Medulla oblongata (tissue), 1 donor: Measurements from ENCODE around the gene GNG12.
"Not testable (repeated sequence)": the region's sequence is repeated elsewhere in the genome, so short reads cannot be mapped to it uniquely, and the experiment has no call there.

Experiments
- DNase-seq: peaks from one replicate; pipeline ENCODE4 v3.0.0-alpha.2; 2015; ENCODE audit errors: extremely low spot score

GNG12 gene

DNA sequence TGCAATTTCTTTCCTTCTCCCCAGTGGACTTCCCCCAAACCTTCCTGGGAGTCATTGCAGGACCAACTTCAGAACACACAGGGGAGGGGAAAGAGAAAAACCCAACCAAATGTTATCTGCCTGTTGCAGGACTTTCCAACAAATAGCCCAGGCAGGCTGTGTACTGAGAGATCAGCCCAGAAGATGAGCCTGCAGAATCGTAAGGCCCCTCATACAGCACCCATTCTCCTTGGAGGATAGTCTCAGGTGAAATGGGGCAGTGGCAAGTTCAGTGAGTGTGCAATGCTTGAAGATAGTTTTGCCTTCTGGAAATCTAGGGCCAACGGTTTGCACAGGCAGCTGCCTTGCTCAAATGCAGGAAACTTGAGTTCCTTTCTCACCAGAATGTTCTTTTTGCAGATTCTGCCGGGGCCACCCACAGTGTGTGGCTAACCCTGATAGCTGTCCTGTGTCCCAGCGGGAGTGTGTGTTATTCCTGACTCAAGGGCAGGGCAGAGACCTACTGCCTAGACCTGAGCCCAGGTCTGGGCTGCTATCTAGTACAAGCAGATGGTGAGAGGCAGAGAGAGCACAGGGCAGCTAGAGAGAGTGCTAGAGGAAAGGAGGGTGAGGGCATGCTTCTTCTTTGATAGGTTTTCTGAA lies 99.5 kb downstream of the GNG12 start:
- DNase-seq = no peak

DNA sequence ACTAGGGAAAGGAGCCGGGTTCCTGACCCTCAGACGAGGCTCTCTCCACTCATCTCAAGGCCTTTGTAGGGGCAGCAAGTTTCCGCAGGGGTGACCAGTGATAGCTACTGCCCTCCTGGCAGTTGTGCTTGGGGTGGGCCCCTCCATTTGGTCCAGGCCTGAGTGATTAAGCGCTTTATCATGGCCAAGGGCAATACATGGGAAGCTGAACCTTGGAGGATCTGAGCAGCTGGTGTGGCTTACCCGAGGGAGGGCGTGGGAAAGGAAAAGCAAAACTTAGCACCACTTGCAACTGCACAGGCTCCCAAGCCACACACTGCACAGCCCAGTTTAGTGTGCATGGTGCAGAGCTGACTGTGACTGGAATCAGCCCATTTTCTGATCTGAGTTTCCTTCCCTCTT lies 100.5 kb downstream of the GNG12 start:
- DNase-seq = no peak

DNA sequence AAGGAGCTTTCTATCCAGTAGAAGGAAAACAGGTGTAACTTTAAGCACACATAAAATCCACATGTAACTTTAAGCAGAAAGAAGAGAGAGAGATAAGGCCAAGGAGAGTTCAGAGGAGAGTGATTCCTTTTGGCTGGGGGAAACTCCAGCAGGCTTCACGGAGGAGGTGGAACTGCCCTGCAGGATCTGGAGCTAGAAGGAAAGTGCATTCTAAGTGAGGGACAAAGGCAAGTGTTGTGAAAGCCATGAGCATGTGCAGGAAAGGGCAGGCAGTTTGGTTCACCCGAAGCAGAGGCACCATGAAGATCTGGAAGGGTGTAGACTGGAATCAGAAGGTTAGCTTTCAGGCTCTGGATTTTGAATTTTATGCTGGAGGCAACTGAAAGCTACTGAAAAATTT lies 101.9 kb downstream of the GNG12 start:
- DNase-seq = no peak

DNA sequence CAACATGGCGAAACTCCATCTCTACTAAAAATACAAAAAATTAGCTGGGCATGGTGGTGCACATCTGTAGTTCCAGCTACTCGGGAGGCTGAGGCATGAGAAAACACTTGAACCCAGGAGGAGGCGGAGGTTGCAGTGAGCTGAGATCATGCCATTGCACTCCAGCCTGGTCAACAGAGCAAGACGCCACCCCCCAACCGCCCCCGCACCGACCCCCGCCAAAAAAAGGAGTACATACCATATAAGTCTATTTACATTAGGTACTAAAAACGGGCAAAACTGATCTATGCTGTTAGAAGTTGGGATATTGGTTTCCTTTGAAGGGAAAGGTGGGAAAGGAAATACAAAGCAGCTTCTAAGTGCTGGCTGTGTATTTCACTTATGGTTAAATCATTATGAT lies 103.0 kb downstream of the GNG12 start:
- not testable (repeated sequence) for DNase-seq

DNA sequence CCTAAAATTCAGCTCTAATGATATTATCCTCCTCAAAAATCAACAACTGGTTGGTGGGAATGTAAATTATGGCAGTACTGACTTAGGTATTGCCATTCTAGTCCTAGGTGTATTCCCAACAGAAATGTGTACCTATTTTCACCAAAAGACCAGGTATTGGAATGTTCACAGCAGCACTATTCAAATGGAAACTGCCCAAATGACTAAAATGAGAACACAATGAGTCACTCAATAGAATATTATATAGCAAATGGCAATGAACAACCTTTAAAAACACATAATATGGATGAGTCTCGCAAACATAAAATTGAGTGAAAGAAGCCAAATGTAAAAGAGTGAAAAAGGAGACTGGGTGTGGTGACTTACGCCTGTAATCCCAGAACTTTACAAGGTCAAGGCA lies 103.4 kb downstream of the GNG12 start:
- no peak for DNase-seq

DNA sequence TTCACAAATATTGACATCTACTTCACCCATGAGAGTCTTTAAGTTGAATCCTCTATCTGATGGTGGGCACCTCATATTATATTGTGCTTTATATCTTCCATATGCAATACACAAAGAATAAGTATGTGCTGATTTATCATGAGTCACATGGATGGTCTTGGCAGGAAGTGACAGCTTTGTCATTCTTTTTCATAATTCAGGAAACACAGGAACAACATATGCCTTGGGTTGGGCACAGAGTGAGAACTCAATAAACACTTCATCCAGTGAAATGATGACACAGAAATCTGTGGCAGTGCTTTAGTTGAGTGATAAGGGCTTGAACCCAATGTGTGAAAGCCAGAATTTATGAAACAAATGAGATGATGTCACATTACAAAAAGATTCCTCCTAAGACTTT lies 107.0 kb downstream of the GNG12 start:
- DNase-seq = no peak

DNA sequence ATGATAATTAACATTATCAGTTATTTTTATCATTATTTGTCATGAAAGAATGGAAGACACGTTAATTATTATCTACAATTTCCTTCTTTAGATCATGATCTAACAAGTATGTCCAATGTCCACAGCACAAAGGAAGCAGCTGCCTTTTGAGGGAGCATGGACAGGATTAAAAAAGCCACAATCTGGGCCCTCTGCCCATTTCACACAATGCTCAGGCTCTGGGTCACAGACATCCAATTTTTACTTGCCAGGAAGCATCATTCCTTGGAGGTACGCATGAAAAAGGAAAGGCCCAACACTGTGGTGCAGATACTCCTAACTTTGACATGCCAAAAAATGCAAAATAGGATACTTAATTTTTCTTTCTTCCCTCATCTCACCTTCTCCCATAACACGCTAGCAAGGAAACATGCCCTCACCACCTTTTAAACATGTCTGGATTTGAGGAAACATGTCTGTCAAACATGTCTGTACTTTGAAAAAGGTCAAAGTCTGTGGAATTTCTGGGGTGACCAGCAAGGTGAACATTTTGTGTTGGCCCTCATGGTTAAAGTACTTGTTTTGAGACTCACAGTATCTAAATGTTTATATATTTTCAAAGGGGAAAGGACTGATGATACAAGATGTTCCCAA lies 108.2 kb downstream of the GNG12 start:
- DNase-seq = peak; percentile 54

DNA sequence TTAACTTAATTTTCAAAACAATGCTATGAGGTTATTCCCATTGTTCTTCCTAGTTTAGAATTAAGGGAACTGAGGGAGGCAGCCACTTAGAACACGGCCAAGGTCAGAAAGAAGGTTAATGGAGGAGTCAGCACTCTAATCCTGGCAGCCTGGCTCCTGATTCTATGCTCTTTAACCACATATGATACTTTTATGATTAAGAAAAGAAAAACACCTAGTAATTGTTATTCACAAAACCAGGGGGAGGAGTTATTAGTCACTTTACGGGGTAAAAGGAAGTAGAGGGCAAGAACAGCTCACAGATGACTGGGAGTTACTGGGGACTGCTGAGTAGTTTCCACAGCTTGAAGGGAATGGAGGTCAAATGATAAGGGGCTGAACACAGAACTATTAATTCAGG lies 109.6 kb downstream of the GNG12 start:
- no peak for DNase-seq

DNA sequence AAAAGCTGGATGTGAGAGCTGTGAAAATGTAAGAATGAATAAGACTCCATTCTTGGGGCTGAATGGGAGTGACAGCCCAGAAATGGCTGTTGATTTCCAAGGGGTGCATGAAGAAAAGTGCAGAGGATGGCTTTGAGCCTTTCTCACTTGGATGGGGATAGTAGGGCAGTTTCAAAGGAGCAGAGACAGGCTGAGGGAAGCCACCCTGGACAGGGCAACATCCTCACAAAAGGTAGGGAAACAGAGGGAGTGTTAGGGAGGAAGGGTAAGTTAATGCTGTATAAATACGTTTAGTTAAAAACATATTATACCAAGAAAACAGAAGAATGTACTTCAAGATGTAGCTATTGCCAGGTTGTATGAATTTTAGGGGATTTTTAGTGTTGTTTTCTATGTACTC lies 110.1 kb downstream of the GNG12 start:
- DNase-seq = no peak

DNA sequence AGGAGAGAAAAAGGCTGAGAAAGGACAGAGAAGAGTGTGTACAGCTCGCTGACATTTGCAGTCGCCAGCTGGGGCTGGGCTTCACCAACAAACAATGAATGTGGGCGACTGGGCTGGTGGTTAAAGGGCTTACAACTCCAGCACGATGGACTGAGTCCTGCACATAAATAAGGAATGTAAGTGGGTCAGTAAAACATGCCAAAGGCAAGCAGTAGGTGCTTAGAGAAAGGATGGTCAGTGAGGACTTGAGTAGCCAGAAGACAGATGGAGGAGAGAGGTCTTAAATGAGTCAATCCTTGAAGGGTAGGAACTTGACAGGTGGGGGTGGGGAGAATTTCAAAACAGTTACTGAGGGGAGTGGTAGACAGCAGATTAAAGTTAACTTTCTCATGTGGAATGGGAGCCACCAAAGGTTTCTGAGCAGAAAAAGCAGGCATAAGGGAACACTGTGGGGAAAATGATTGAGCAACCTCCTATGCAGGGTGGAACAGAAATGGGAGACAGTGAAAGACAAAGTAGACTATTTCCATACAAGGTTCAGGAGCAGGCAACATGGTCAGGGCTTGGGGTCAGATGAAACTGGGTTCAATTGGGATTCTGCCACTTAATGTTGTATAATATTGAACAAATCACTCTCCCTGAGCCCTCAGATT lies 110.8 kb downstream of the GNG12 start:
- no peak for DNase-seq

DNA sequence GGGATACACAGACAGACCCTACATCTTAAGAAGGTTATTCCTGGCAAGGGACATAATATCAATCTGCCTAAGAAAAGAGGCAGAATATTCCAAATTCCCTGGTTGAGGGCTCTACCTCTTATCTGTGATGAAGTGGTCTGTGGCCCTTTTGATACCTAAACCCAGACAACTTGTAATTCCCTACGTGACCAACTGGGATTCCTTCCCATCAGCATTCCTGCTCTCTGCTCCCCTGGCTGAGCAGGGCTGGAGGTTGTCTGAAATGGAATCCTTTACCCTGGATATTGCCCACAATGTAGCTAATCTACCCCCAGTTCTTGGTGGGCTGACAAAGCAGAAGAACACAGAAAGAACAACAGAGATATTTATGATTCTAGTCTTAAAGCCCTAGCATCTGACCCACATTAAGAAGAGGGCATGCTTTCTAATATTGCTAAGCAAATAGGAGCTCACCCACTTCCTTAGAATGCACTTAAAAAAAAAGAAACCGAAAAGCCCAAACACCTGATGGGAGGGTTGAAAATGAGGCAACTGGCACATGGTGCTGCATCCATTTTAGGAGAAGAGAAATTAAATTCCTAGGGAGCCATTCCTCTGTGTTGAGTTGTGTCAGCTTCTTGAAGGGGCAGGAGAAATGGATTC lies 111.5 kb downstream of the GNG12 start:
- no peak for DNase-seq

DNA sequence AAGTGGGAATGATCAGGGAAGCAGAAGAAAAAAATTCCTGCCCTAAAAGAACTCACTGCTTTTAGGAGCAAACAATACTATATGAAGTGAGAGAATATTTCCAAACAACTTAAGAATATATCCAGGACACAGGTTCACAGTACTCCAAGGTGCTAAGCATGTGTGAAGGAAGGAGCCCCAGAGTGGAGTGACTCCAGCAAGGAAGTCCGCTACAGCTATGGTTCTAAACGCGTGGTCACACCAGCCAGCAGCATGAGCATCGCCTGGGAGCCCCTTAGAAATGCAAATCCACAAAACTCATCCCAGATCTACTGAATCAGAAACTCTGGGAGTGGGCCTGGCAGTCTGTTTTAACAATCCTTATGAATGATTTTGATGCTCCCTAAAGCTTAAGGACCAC lies 112.2 kb downstream of the GNG12 start:
- DNase-seq = no peak

DNA sequence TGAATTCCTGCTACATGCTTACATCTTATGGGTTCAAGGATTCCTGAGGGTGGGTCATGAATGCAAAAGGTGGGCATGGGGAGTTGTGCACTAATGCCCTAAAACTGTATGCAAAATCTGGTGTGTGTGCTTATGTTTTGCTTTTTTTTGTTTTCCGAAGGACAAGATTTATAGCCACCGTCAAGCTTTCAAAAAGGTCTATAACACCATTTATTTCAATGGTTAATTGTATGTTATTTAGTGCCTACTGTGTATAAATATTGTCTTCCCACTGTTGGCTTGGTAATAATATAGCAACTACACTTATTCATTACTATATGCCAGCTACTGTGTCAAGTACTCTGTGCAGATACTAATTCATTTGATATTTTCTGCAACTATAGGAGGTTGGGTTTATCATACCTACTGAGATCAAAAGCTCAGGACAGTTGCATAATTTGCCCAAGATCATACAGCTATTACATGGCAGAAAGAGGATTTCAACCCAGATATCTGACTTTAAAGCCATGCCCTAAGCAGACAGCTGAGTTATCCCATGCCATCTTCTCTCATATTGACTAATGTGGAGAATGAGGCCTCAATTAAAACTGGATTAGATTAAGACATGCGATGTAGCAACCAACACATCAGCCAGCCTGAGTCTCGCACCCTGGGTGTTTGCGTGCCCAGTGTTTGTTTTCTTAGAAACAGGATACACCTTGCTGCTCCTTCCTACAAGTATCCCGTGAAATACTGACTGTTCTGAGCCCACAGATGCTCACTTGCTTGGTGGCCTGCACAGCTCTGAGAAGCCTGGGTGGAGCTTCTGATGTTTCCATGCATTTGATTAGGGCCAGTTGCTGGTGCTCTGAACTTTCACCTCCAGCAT lies 113.7 kb downstream of the GNG12 start:
- no peak for DNase-seq

DNA sequence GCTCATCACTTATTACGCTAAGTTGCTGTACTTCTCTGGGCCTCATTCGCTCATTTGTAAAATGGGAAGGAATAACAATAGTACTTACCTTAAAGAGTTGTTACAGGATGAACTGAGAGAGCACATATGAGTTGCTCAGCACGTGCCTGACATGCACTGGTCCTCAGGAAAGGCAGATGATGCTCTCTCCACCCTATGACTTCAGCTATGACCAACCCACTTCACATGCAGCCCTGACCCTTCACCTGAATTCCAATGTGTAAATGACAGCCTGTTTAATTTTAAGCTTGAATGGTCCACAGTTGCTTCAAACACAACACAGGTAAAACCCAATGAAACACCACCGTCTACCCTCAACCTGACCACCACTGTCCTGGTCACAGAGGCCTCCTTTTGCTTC lies 115.4 kb downstream of the GNG12 start:
- DNase-seq = no peak

DNA sequence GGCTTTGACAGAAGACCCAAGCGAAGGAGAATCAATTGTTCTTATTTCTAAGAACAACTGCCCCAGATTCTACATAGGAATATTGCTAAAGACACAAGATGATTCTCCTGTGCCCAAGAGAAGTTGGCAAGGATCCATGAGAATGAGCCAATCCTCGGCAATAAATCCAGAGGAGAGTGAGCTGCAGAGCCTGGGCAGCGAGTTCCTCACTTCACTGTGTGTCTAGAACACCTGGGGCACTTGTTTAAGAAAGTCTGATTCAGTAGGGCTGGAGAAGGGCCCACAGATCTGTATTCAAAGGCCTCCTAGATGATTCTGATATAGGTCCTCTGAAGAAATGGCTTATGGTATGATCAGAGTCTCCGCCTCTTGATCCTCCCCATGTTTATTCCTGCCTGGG lies 116.5 kb downstream of the GNG12 start:
- DNase-seq = peak; percentile 54

DNA sequence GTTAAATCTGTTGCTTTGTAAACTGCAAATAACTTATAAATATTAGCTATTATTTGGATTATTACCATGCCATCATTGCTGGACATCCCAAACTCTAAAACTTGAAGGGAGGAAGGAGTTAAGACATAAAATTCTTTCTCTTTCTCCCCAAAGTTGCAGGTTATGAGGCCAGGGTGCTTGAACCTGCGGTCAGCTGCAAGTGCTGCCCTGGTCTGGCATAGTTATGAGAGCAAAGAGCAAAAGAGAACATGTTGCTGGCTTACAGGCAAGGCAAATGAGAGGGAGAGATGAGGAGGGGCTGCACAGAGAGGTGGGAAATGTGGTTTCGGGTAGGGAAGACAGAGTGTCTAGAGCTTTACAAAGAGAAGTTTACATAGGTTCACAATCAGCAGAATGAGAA lies 117.4 kb downstream of the GNG12 start:
- no peak for DNase-seq

DNA sequence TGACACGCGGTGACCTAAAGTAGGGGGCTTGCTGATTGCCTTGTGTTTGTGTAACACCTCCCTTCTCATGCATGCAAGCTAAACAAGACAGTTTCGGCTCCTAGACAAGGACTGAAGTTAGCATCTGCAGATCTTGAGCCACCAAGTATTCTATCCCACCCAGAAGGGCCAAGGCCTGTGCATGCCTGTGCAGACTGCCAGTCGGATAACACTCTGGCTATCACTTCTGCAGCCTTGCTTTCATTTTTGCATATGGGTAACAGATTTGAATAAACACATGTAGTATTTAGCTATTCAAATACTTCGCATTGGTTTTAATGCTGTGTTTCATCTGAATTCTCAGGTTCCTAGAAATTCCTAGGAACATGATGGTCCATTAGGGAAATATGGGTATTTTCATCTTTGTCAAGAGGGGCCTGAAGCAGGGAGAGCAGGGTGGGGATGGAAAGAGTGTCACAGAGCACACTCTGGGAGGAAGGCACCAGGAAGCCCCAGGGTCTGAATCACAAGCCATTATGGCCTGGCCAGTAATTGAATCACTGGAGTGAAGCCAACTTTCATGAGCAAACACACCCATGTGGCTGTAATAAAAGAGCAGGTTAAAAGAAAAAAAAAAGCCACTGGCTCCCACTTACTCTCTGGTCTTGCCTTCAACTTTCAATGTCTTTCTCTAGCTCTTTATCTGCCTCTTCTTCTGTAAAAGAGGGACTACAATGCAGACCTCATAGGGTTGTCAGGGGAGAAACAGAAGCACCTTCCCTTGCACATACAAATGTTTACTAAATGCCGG lies 120.0 kb downstream of the GNG12 start:
- peak; percentile 17 for DNase-seq

DNA sequence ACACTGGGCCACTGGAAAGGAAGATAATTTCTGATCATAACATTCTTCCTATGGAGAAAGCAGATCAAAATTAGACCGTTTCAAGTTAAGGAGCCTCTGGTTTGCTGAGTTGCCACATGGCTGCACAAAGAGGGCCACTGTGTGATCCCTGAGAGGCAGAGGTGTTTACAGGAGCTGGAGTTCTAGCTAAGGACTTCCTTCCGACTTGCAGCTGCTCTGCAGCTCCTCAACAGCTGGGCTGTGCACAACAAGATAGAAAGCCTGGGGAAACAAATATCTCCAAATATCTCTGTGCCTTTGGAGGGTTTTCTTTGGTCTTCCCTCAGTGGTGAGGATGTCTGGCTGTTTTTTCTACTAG lies 121.4 kb downstream of the GNG12 start:
- no peak for DNase-seq

DNA sequence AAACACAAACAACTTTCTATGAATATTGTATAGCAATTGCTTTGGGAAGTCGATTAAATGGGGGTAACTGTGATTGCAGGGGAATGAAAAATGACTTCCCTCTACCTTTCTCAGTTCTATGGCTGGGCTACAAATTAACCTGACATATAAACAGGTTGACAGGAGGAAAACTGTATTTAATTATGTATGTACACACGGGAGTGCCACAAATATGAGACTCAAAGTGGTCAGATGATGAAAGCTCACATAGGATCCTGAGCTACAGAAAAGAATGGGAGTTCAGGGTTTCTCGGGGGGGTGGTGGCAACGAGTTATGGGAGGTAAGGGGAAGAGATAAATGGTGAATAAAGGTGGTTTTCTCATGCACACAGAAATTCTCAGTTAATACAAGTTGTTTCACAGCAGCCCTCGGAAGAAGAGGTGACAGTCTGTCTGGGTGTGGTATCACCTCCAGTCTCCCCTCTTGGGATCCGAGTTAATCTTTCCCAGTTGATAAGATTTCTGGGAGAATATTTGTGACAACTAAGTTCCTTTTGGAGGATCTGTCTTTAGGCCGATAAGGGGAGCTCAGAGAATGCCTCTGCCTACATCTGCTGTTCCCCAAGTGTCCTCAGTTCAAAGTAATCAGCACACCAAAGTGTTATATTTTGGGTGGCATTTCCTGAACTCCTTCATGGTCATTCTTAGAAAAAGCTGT lies 122.0 kb downstream of the GNG12 start:
- DNase-seq = no peak

DNA sequence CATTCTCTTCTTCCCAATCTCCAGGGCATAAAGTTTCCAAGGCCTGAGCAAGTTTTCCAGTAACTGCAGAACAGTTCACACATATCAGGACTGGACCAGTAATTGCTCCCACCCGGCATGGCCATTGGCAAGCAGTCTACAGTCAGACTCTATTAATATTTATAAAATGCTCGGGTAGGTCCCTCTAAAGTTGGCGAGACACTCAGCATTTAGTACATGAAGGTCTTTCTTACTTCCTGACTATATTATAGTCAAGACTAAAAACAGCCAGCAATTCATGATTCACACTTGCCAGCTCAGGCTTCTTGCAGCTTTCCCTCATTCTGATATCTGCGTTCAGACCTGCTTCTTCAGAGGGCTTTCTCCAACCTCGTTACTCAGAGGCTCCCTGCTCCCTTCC lies 122.8 kb downstream of the GNG12 start:
- no peak for DNase-seq

DNA sequence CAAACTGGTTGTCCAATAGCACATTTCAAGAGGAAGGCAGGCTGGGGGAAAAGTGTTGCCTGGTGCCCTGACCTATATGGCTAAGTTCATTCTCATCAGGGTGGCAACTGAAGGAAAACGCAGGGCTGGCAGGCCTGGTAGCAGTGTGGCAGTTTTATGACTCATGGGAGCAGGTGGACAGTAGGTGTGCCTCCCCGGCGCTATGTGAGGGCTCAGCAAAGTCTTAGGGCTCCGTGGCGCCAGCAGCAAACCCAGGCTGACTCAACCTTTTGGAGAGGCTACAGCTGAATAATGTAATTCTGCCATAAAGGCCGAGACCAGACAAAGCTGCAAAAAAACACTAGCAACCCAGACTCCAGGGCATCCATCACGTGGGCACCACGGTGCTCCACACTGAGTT lies 124.7 kb downstream of the GNG12 start:
- no peak for DNase-seq
